NCI-H510A treated with DMSO at 0.1 percent for 48 hours (cell line): ENCODE measurements around the gene SLK.

ENCODE experiments used
- DNase-seq: peaks from one replicate; lab custom pipeline; 2025; lab: John Stamatoyannopoulos, UW

Gene SLK

GRCh38 chr10:104053201-104053600 lies 86.3 kb downstream of the SLK start:
- DNase-seq: no peak

- DNase-seq: no peak
Observed at GRCh38 chr10:104054430-104054829, 87.5 kb downstream of the SLK start.

GRCh38 chr10:104056619-104057273 lies 89.8 kb downstream of the SLK start:
- no peak for DNase-seq

DNA sequence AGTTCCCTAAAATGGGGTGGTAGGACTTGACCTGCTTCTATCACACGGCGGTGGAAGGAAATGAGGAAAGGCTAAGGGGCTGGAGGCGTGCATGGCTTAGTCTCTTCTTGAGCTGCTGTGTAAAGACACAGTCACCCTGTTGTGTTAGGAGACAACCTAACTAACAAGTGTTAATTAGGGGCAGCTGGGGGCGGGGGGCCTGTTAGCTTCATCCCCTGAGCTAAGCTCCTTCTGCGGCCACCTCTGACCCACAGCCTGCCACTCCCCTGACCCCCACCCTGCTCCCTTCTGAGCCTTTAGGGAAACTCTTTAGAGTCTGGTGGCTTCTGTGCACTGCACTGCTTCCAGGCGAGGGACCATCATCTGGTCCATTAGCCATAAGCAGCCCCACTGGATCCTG lies 90.8 kb downstream of the SLK start:
- DNase-seq: no peak

DNA sequence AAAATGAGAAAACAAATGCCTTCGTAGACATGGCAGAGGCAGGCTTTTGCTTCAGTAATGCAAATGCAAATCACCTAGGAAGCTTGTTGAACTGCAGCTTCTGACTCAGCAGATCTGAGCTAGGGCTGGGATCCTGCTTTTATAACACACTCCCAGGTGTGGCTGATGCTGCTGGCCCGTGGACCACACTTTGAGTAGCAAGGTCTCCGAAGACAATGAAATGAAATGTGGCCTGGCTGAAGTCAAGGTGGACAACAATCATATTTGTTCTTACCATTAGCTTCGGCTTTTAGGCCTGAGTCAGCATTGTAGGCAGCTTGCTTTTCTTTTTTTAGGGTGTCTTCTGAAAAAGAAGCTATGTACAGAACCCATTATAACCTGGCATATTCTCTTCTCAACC lies 92.4 kb downstream of the SLK start:
- DNase-seq: peak; percentile 9

- no peak for DNase-seq
Observed at GRCh38 chr10:104061196-104061595, 94.3 kb downstream of the SLK start.

DNA sequence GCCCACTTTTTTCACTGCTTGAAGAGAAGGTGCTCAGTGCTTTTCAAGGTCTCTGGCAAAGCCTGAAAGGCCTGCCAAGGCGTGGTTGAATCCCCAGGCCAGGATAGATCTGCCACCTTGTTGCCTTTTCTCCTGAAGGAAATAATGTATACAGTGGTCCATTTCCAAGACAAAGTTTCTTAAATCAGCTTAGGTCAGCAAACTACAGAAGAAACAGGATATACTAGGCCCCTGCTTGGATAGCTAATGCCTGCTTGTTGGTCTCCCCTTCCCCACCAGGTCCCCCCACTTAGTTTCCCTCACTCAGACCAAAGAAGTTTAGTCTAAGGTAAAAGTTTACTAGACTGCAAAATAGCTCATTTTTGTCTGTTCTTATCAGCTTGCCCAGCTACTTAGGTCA lies 98.8 kb downstream of the SLK start:
- no peak for DNase-seq

DNA sequence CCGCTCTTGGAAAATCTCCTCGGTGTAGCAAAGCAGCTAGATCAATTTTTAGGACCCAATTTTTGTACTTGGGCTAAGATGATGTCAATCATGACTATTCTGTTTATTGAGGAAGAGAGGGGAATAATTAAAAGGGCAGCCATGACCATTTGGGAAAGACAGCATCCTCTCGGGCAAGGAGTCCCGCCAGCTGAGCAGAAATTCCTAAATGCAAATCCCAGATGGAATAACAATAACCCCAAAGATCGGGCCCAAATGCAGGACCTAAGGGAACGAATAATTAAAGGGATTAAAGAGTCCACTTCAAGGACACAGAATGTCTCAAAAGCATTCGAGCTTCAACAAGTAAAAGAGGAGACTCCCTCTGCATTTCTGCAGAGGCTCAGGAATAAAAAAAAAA lies 100.0 kb downstream of the SLK start:
- DNase-seq: no peak

DNA sequence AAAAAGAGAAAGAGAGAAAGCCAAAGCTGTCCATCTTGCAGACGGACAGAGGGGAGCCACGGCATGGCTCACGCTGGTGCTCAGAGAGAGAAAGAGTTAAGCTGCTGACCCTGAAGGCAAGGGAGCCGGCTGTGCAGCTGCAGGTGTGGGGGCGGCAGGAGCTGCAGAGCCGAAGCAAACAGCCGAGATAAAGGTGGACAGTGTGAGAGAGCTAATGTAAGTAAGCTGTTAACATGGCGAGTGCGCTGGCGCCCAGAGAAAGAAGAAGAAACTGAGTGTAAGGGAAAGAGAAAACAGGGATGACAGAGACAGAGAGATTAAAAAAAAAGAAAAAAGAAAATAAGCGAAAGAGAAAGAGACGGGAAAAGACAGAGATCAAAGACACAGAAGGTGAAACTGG lies 100.6 kb downstream of the SLK start:
- no peak for DNase-seq

GRCh38 chr10:104069613-104070012 lies 102.7 kb downstream of the SLK start:
- no peak for DNase-seq

DNA sequence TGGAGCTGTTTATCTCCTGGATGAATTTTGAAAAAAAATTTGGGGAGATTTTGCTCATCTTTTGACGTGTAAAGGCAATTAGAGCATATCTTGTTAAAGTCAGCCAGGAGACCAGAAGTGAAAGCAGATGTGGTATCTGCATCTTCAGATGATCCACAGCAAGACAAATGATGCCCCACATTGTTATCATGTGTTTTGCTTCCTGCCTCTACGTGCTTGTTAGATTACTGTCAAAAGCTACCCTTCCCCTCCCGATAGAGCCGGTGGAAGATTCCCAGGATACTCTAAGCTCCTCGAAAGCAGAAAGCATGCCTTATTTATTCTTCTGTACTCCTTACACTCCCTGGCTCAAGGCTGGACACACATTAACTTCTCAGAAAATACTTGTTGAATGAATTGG lies 105.8 kb downstream of the SLK start:
- DNase-seq: no peak

- no peak for DNase-seq
Observed at GRCh38 chr10:104074505-104074904, 107.6 kb downstream of the SLK start.

DNA sequence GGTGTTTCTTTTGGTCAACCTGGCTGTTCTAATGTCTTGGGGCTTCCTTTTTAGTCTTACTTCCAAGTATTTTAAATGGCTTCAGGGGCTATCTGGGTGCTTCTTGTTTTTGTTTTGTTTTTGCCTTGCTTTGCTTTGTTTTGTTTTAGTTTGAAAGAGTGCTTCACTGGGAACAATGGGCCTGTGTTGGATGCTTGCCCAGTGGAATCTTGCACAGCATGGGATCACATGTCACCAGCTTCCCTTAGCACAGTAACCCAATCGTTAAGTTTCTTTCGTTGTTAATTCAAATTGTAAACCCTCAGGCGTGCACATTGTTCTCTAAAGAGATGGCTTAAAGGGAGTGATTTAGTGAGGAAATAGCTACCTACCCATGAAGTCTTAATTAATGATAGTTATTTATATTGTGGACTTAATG lies 109.8 kb downstream of the SLK start:
- peak; percentile 79 for DNase-seq

DNA sequence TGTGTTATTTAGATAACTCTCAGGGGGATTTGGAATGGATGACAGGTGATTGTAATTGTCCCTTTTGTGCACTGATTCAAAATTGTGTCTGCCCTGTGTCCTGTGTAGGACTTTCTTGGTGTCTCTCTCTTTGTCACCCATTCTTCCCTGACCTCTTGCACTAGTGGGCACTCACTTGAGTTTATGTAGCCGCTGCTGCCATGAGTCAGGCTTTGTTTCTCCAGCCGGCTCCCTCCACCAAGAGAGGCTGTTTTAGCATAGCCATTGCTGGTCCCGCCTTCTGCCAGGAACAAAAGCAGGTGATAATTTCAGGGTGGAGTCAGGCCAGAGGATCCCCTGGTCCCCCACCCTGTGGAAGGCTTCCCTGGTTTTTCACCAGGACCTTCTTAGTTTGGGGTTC lies 110.3 kb downstream of the SLK start:
- peak; percentile 62 for DNase-seq

DNA sequence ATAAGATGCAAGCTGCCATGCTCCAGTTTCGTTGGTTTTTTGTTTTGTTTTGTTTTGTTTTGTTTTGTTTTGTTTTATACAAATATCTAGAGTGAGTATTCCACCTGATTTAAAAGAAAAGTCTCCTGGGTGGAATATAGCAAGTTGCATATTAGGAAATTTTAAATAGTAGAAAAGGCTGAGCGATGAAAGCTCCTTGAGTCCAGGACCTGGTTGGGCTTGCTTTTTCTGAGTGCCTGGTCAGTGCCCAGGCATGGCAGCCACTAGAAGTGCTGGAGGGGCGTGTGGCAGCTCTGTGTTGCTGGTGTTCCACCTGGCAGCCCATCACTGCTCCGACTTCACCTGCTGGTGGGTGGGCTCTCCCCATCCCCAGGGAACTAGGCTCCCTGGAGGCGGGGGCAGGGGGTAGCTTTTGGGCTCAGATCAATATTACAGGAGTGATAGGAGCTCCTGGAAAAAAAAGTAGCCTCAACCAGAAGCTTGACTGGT lies 110.8 kb downstream of the SLK start:
- peak; percentile 32 for DNase-seq
